HEK293 (cell line): ENCODE results near the gene CDK17.

Source experiments
- CTCF ChIP-seq: fragments of 450-650 bp; formaldehyde crosslinking; IDR thresholded peaks from 2 replicates; pipeline ENCODE4 v1.5.1; 2016; ENCODE audit warnings: missing biosample characterization, missing genetic modification characterization
- ZNF121 ChIP-seq: fragments of 450-650 bp; formaldehyde crosslinking; IDR thresholded peaks from 2 replicates; pipeline ENCODE4 v1.5.1; 2016; ENCODE audit warnings: missing biosample characterization, missing genetic modification characterization
- ZNF350 ChIP-seq: fragments of 450-650 bp; formaldehyde crosslinking; IDR thresholded peaks from 2 replicates; pipeline ENCODE4 v1.5.0; 2017; ENCODE audit warnings: missing biosample characterization, mild to moderate bottlenecking, missing genetic modification characterization
- ZNF510 ChIP-seq: fragments of 450-650 bp; formaldehyde crosslinking; IDR thresholded peaks from 2 replicates; pipeline ENCODE4 v1.5.1; 2018; ENCODE audit warnings: mild to moderate bottlenecking, missing genetic modification characterization, missing biosample characterization; ENCODE audit not compliant: insufficient replicate concordance
- ZNF530 ChIP-seq: fragments of 450-650 bp; formaldehyde crosslinking; IDR thresholded peaks from 2 replicates; pipeline ENCODE4 v1.5.1; 2016; ENCODE audit warnings: low read depth, missing biosample characterization, missing genetic modification characterization
- ZNF558 ChIP-seq: fragments of 450-650 bp; formaldehyde crosslinking; IDR thresholded peaks from 2 replicates; pipeline ENCODE4 v1.5.1; 2016; ENCODE audit warnings: missing biosample characterization, missing genetic modification characterization
- ZNF600 ChIP-seq: fragments of 450-650 bp; formaldehyde crosslinking; IDR thresholded peaks from 2 replicates; pipeline ENCODE4 v1.5.1; 2016; ENCODE audit warnings: missing biosample characterization, missing genetic modification characterization

DNA sequence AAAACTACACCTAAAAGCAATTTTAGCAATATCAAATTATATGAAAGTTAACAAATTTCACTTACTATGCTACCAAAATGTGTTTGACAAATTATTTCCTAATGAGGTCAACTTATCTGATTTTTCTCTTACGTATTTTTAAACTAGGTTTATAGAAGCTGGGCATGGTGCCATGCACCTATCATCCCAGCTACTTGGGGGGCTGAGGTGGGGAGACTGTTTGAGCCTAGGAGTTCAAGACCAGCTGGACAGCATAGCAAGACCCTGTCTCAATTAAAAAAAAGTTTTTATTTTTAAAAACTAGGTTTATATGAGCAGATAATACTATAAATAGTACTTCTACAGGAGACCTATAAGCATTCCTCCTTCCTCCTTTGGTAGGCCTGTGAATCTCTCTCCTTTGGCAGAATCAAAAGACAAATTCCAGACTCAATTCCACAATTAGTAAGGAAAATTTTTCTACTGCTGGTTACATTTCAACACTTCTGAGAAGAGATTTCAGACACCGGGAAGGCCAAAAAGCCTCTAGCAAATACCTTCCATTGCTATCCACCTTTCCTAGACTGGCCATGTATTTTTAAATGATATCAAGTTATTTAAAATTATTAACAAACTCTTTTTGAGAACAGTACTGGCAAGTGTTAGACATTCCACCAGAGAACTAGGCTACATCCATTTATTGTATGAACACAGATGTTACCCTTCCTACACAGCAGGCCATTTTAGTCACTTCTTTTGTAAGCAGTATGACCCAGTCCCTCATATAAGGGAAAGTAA is 34.4 kb downstream of the CDK17 start:
- TF ChIP-seq ZNF121 (tag by site-specific recombination), result peak; percentile 52; the same call in 1 of the 2 replicates
- TF ChIP-seq CTCF (tag by site-specific recombination), result no peak
- TF ChIP-seq ZNF558 (tag by site-specific recombination), result no peak
- no peak for TF ChIP-seq ZNF600 (tag by site-specific recombination)
- TF ChIP-seq ZNF350 (tag by site-specific recombination), result no peak
- TF ChIP-seq ZNF510 (tag by site-specific recombination), result no peak
- TF ChIP-seq ZNF530 (tag by site-specific recombination), result no peak
